ENCODE results near the gene CPSF4L. TPM values are rescaled to one million over a fixed set of nuclear protein-coding genes. Genes with fewer than 3 reads are reported as not detected.
"Not testable (repeated sequence)": the region's sequence is repeated elsewhere in the genome, so short reads cannot be mapped to it uniquely, and the experiment has no call there.

Gene CPSF4L
- under 1 TPM in 1 of 4 donors, not detected in 3; 0.15 TPM for polyA plus RNA-seq
- long read RNA-seq, donor 1 = 0 reads
- long read RNA-seq, donor 2 = 0 reads
- long read RNA-seq, donor 3 = 0 reads
- long read RNA-seq, donor 4 = 0 reads
- long read RNA-seq, donor 5 = 0 reads
- long read RNA-seq, donor 6 = 0 reads
- long read RNA-seq, donor 7 = 0 reads
- long read RNA-seq, donor 8 = 0 reads
- long read RNA-seq, donor 9 = 0 reads
- long read RNA-seq, donor 10 = 0 reads

- no peak for FAIRE-seq
- Histone ChIP-seq H3K36me3 (ENCODE audit: control insufficient read depth in 3 of 3, insufficient read depth in 2 of 3, low read depth in 1 of 3, low read length in 3 of 3) (no peaks in the 10 kb centered on the region), H3K9me3 (ENCODE audit: control insufficient read depth in 2 of 2, insufficient read depth in 1 of 2, low read depth in 1 of 2, low read length in 1 of 2) (no peaks in the 10 kb centered on the region), H3K4me1 (ENCODE audit: control insufficient read depth in 3 of 3, insufficient read depth in 2 of 3, low read depth in 1 of 3, low read length in 2 of 3) (peaks cover 0 to 21% (median 3%) of the 10 kb centered on the region in 3 donors), H3K27ac (ENCODE audit: low read depth in 1 of 3, low read length in 2 of 3) (peak within 1 kb of the TSS; percentile 24 to 89 (median 59)), H3K4me3 (ENCODE audit: low read depth in 1 of 3, low read length in 3 of 3) (peak within 1 kb of the TSS in 1 of 3 donors; percentile 0), H3K27me3 (ENCODE audit: control insufficient read depth in 3 of 3, insufficient read depth in 3 of 3, low read length in 3 of 3) (no peaks in the 10 kb centered on the region)
- 66 to 88% (median 68%) methylated on average over 9 of the region's 9 CpGs for WGBS, 3 donors
- DNase-seq = no peak
These were observed at the start of gene CPSF4L for GRCh38 chr17:73261617-73261951. CPSF4L (minus strand) TSS chr17:73261880; CDS start chr17:73261818, 62 bp downstream.

- Histone ChIP-seq H3K4me1 (ENCODE audit: control insufficient read depth in 3 of 3, insufficient read depth in 2 of 3, low read depth in 1 of 3, low read length in 2 of 3) (peaks cover 0 to 28% (median 6%) of the 10 kb centered on the region in 3 donors), H3K4me3 (ENCODE audit: low read depth in 1 of 3, low read length in 3 of 3) (peak overlapping the region; percentile 88 to 100 (median 98)), H3K27me3 (ENCODE audit: control insufficient read depth in 3 of 3, insufficient read depth in 3 of 3, low read length in 3 of 3) (no peaks in the 10 kb centered on the region), H3K9me3 (ENCODE audit: control insufficient read depth in 2 of 2, insufficient read depth in 1 of 2, low read depth in 1 of 2, low read length in 1 of 2) (no peaks in the 10 kb centered on the region), H3K36me3 (ENCODE audit: control insufficient read depth in 3 of 3, insufficient read depth in 2 of 3, low read depth in 1 of 3, low read length in 3 of 3) (peaks cover 0 to 30% (median 0%) of the 10 kb centered on the region in 3 donors), H3K27ac (ENCODE audit: low read depth in 1 of 3, low read length in 2 of 3) (peak overlapping the region; percentile 93 to 100 (median 100))
- DNase-seq (no peak), FAIRE-seq (no peak)
- WGBS, 3 donors = 0 to 2% (median 0%) methylated on average over 19 to 38 of the region's 38 CpGs
These were observed 49.7 kb upstream of the CPSF4L start for GRCh38 chr17:73311428-73311780.

- no peak for FAIRE-seq
These were observed 48.3 kb upstream of the CPSF4L start for GRCh38 chr17:73309727-73310596.

GRCh38 chr17:73308959-73309358 is 47.3 kb upstream of the CPSF4L start:
- peak overlapping the region in 2 of 3 donors; percentile 98 to 100 for H3K4me3 ChIP-seq (ENCODE audit: low read depth in 1 of 3, low read length in 3 of 3)
- not testable (repeated sequence) for DNase-seq; H3K27me3 ChIP-seq (ENCODE audit: control insufficient read depth in 3 of 3, insufficient read depth in 3 of 3, low read length in 3 of 3); FAIRE-seq; H3K9me3 ChIP-seq (ENCODE audit: control insufficient read depth in 2 of 2, insufficient read depth in 1 of 2, low read depth in 1 of 2, low read length in 1 of 2)
- peaks cover 0 to 48% (median 0%) of the 10 kb centered on the region in 3 donors for H3K36me3 ChIP-seq (ENCODE audit: control insufficient read depth in 3 of 3, insufficient read depth in 2 of 3, low read depth in 1 of 3, low read length in 3 of 3)
- peaks cover 10 to 51% (median 13%) of the 10 kb centered on the region in 3 donors for H3K4me1 ChIP-seq (ENCODE audit: control insufficient read depth in 3 of 3, insufficient read depth in 2 of 3, low read depth in 1 of 3, low read length in 2 of 3)
- WGBS, 3 donors = 20 to 58% (median 32%) methylated on average over 5 of the region's 5 CpGs
- peak overlapping the region; percentile 93 to 100 (median 94) for H3K27ac ChIP-seq (ENCODE audit: low read depth in 1 of 3, low read length in 2 of 3)

More at GRCh38 chr17:73309727-73310596, 48.3 kb upstream of the CPSF4L start:
- H3K36me3 ChIP-seq (ENCODE audit: control insufficient read depth in 3 of 3, insufficient read depth in 2 of 3, low read depth in 1 of 3, low read length in 3 of 3) = peaks cover 0 to 44% (median 0%) of the 10 kb centered on the region in 3 donors
- no peaks in the 10 kb centered on the region for H3K27me3 ChIP-seq (ENCODE audit: control insufficient read depth in 3 of 3, insufficient read depth in 3 of 3, low read length in 3 of 3)
- peaks cover 6 to 42% (median 8%) of the 10 kb centered on the region in 3 donors for H3K4me1 ChIP-seq (ENCODE audit: control insufficient read depth in 3 of 3, insufficient read depth in 2 of 3, low read depth in 1 of 3, low read length in 2 of 3)
- H3K27ac ChIP-seq (ENCODE audit: low read depth in 1 of 3, low read length in 2 of 3) = peak overlapping the region; percentile 93 to 100 (median 94)
- H3K4me3 ChIP-seq (ENCODE audit: low read depth in 1 of 3, low read length in 3 of 3) = peak overlapping the region; percentile 88 to 100 (median 98)
- no peaks in the 10 kb centered on the region for H3K9me3 ChIP-seq (ENCODE audit: control insufficient read depth in 2 of 2, insufficient read depth in 1 of 2, low read depth in 1 of 2, low read length in 1 of 2)
- peak; percentile 93 to 97 for DNase-seq
- WGBS, 3 donors = 6 to 16% (median 12%) methylated on average over 21 of the region's 21 CpGs

GRCh38 chr17:73308017-73308823 is 46.5 kb upstream of the CPSF4L start:
- Histone ChIP-seq H3K36me3 (ENCODE audit: control insufficient read depth in 3 of 3, insufficient read depth in 2 of 3, low read depth in 1 of 3, low read length in 3 of 3) (peaks cover 0 to 50% (median 0%) of the 10 kb centered on the region in 3 donors), H3K27ac (ENCODE audit: low read depth in 1 of 3, low read length in 2 of 3) (peak overlapping the region; percentile 93 to 100 (median 94)), H3K9me3 (ENCODE audit: control insufficient read depth in 2 of 2, insufficient read depth in 1 of 2, low read depth in 1 of 2, low read length in 1 of 2) (no peaks in the 10 kb centered on the region), H3K27me3 (ENCODE audit: control insufficient read depth in 3 of 3, insufficient read depth in 3 of 3, low read length in 3 of 3) (no peaks in the 10 kb centered on the region), H3K4me3 (ENCODE audit: low read depth in 1 of 3, low read length in 3 of 3) (peak overlapping the region in 2 of 3 donors; percentile 57 to 100), H3K4me1 (ENCODE audit: control insufficient read depth in 3 of 3, insufficient read depth in 2 of 3, low read depth in 1 of 3, low read length in 2 of 3) (peaks cover 10 to 55% (median 13%) of the 10 kb centered on the region in 3 donors)
- FAIRE-seq = no peak
- DNase-seq = peak; percentile 87 to 98
- WGBS, 3 donors = 11 to 38% (median 35%) methylated on average over 20 to 23 of the region's 23 CpGs

GRCh38 chr17:73307130-73307529 is 45.5 kb upstream of the CPSF4L start:
- peak in 1 of 2 donors; percentile 64 for DNase-seq
- H3K36me3 ChIP-seq (ENCODE audit: control insufficient read depth in 3 of 3, insufficient read depth in 2 of 3, low read depth in 1 of 3, low read length in 3 of 3) = peaks cover 0 to 53% (median 0%) of the 10 kb centered on the region in 3 donors
- H3K4me1 ChIP-seq (ENCODE audit: control insufficient read depth in 3 of 3, insufficient read depth in 2 of 3, low read depth in 1 of 3, low read length in 2 of 3) = peaks cover 10 to 49% (median 13%) of the 10 kb centered on the region in 3 donors
- peak overlapping the region in 1 of 3 donors; percentile 7 for H3K4me3 ChIP-seq (ENCODE audit: low read depth in 1 of 3, low read length in 3 of 3)
- 22 to 58% (median 34%) methylated on average over 4 to 9 of the region's 9 CpGs for WGBS, 3 donors
- FAIRE-seq = no peak
- H3K27ac ChIP-seq (ENCODE audit: low read depth in 1 of 3, low read length in 2 of 3) = peak overlapping the region in 2 of 3 donors; percentile 85 to 94
- no peaks in the 10 kb centered on the region for H3K27me3 ChIP-seq (ENCODE audit: control insufficient read depth in 3 of 3, insufficient read depth in 3 of 3, low read length in 3 of 3)
- no peaks in the 10 kb centered on the region for H3K9me3 ChIP-seq (ENCODE audit: control insufficient read depth in 2 of 2, insufficient read depth in 1 of 2, low read depth in 1 of 2, low read length in 1 of 2)

- no peaks in the 10 kb centered on the region for H3K9me3 ChIP-seq (ENCODE audit: control insufficient read depth in 2 of 2, insufficient read depth in 1 of 2, low read depth in 1 of 2, low read length in 1 of 2)
- peak overlapping the region; percentile 85 to 94 (median 88) for H3K27ac ChIP-seq (ENCODE audit: low read depth in 1 of 3, low read length in 2 of 3)
- H3K36me3 ChIP-seq (ENCODE audit: control insufficient read depth in 3 of 3, insufficient read depth in 2 of 3, low read depth in 1 of 3, low read length in 3 of 3) = peaks cover 0 to 56% (median 0%) of the 10 kb centered on the region in 3 donors
- H3K4me1 ChIP-seq (ENCODE audit: control insufficient read depth in 3 of 3, insufficient read depth in 2 of 3, low read depth in 1 of 3, low read length in 2 of 3) = peaks cover 12 to 49% (median 13%) of the 10 kb centered on the region in 3 donors
- 29 to 43% (median 36%) methylated on average over 11 of the region's 11 CpGs for WGBS, 3 donors
- H3K27me3 ChIP-seq (ENCODE audit: control insufficient read depth in 3 of 3, insufficient read depth in 3 of 3, low read length in 3 of 3) = no peaks in the 10 kb centered on the region
- no peak for DNase-seq
- H3K4me3 ChIP-seq (ENCODE audit: low read depth in 1 of 3, low read length in 3 of 3) = peak overlapping the region in 2 of 3 donors; percentile 19 to 32
- FAIRE-seq = no peak
These were observed 44.5 kb upstream of the CPSF4L start for GRCh38 chr17:73305845-73306836.
